ENCODE measurements around the gene DNAH10. TPM values are rescaled to one million over a fixed set of nuclear protein-coding genes. Genes with fewer than 3 reads are reported as not detected.

Gene DNAH10
- total RNA-seq, 1 experiment from 2014 or later, result 0.74 TPM

GRCh38 chr12:123935956-123936355 lies 173.9 kb downstream of the DNAH10 start:
- DNase-seq (ENCODE audit: low read depth), result no peak
- in situ Hi-C loops (cut with HindIII; ENCODE audit: low pct_unique_long_range_greater_than_20kb, low sequenced_read_pairs), result no loop called here

DNA sequence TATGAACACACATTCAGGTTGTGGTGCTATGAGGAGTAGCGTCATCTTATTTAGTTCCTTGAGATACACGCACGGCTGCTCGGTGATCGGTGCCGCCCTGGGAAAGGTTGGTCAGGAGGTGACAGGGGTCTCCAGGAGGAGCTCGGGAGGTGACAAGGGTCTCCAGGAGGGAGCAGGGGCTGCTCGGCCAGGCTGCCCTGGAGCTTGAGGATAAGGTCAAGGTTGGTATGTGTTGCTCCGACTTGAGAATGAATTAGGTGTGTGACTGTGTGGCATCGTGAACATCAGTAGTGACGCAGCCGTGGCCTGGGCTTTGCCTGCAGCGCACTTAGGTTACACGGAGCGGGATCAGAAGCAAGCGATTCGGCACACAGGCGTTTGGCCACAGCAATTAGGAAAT lies 174.4 kb downstream of the DNAH10 start:
- in situ Hi-C loops (cut with HindIII; ENCODE audit: low pct_unique_long_range_greater_than_20kb, low sequenced_read_pairs), result no loop called here

GRCh38 chr12:123936956-123937706 lies 175.0 kb downstream of the DNAH10 start:
- in situ Hi-C loops (cut with HindIII; ENCODE audit: low pct_unique_long_range_greater_than_20kb, low sequenced_read_pairs), result no loop called here

More for the DNA sequence above, 174.4 kb downstream of the DNAH10 start:
- no peak for DNase-seq (ENCODE audit: low read depth)

DNA sequence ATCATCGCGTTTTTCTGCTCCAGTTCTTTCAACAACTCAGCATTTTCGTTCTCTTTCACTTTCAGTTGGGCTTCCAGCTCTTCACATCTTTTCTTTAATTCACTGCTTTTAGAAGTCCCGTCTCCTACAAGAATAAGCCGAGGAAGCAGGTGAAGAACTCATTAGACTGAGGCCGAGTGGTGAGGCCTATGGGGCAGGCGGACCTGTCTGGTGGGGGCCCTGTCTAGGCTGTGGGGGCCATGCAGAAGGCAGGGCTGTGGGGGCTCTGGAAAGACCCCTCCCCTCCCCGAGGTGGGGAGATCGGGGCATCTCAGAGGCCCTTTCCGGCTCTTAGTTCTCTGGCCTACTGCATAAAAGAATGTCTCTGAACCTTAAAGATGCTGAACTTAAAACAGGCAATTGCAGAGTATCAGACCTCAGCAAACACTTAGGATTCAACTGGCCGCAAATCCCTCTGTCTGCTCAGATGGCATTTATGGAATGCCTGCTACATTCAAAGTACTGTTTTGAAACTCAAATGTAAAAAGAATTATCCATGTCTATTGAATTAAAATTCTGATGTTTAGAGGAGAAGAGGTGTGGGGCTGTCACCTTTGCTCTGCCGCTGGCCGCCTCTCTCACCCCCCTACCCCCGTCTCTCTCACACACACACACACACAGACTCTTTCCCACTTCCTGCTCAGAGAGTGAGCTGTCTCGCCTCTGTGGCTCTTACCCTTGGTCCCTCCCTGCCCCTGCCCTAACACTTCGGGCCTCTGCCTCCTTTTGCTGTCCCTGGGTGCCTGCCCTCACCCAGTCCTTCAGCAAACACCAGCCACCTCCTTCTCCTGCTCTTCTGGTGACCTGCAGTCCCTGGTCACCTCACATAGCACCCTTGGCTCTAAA lies 175.8 kb downstream of the DNAH10 start:
- in situ Hi-C loops (cut with HindIII; ENCODE audit: low pct_unique_long_range_greater_than_20kb, low sequenced_read_pairs), result no loop called here
- DNase-seq (ENCODE audit: low read depth), result no peak

More at GRCh38 chr12:123936956-123937706, 175.0 kb downstream of the DNAH10 start:
- DNase-seq (ENCODE audit: low read depth), result no peak

GRCh38 chr12:123938679-123939480 lies 176.8 kb downstream of the DNAH10 start:
- DNase-seq (ENCODE audit: low read depth), result no peak
- in situ Hi-C loops (cut with HindIII; ENCODE audit: low pct_unique_long_range_greater_than_20kb, low sequenced_read_pairs), result no loop called here

GRCh38 chr12:123939716-123940626 lies 177.9 kb downstream of the DNAH10 start:
- DNase-seq (ENCODE audit: low read depth), result no peak
- in situ Hi-C loops (cut with HindIII; ENCODE audit: low pct_unique_long_range_greater_than_20kb, low sequenced_read_pairs), result no loop called here

DNA sequence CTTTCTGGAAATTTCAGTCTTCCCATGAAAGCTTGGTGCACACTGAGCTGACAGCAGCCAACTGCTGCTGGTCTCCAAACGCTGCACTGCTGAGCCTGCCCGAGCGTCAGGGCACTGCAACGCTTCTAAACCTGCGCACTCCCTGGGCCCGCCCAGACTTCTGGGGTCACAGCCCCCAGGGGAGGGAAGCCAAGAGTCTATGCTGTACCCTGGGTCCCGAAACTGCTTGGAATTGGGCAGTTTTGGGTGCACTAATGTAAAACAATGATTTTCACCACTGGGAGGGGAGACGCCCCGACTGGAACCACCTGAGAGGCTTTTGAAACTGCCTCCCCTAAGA lies 178.5 kb downstream of the DNAH10 start:
- DNase-seq (ENCODE audit: low read depth), result no peak
- in situ Hi-C loops (cut with HindIII; ENCODE audit: low pct_unique_long_range_greater_than_20kb, low sequenced_read_pairs), result no loop called here

GRCh38 chr12:123941000-123941399 lies 178.9 kb downstream of the DNAH10 start:
- DNase-seq (ENCODE audit: low read depth), result no peak
- in situ Hi-C loops (cut with HindIII; ENCODE audit: low pct_unique_long_range_greater_than_20kb, low sequenced_read_pairs), result no loop called here

GRCh38 chr12:123941624-123942237 lies 179.6 kb downstream of the DNAH10 start:
- in situ Hi-C loops (cut with HindIII; ENCODE audit: low pct_unique_long_range_greater_than_20kb, low sequenced_read_pairs), result no loop called here
- no peak for DNase-seq (ENCODE audit: low read depth)

- in situ Hi-C loops (cut with HindIII; ENCODE audit: low pct_unique_long_range_greater_than_20kb, low sequenced_read_pairs), result no loop called here
- no peak for DNase-seq (ENCODE audit: low read depth)
Observed at GRCh38 chr12:123942238-123942653, 180.1 kb downstream of the DNAH10 start.

DNA sequence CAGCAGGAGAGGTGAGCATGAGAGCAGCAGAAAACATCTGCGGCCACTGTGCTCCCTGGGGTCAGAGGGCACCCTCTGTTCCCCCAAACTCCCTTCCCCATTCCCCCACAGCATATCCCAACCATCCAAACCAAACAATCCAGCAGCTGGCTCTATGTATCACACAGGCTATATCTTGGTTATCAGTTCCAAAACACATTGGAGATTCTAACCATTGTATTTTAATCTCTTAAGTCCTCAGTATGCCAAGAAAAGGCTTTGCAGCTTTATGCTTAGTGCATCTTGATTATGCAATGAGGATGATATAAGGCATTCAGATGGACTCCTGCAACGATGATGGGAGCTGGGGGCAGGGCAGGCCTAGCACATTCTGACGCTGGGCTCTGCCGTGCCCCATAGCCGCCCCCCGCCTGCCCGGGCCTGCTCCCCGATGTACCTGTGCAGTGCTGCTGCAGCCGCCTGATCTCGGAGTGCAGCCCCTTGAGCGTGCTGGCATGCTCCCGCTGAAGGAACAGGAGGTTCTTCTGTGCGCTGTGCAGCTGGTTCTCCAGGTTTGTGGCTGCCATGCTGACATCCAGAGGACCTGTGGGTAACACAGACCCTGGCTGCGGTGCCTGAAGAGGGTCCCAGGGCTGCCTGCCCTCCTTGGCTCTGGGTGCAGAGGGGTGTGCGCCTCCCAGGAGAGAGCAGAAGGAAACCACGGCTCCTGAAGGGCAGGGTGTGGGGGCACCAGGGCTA lies 181.0 kb downstream of the DNAH10 start:
- no peak for DNase-seq (ENCODE audit: low read depth)
- in situ Hi-C loops (cut with HindIII; ENCODE audit: low pct_unique_long_range_greater_than_20kb, low sequenced_read_pairs), result no loop called here

DNA sequence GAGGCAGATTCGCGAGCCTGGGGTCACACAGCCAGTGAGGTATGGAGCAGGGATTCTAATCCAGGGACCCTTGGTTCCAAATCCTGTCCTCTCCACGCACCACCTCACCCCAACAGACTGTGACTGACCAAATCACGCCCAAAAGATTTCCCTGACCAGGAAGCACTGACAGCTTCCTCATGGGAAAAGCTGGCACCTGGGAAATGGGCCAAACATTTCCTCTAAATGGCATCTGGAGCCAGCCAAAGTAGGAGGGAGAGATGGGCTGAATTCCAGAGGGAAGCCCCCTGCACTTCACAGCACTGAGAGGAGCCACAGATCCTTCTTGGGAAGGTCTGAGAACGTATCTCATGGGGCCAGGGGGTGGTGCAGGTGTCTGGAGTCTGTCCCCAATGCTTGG lies 181.7 kb downstream of the DNAH10 start:
- DNase-seq (ENCODE audit: low read depth), result no peak
- in situ Hi-C loops (cut with HindIII; ENCODE audit: low pct_unique_long_range_greater_than_20kb, low sequenced_read_pairs), result no loop called here

DNA sequence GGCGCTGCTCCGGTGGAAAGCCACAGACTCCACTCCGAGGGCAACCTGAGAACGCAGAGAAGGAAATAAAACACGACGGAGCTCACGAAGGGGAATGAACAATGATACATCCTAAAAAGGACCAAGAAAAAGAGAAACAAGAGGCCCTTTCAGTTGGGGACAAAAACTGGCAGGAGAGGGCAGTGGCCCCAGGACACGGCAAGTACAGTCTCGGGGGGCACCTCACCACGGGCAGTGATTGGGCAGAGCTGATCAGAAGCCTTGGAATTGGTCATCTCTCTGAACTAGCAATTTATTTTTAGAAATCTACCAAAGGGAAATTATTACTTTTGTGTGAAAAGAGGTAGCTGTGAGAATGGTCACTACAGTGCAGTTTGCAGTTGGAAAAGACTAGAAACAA lies 182.6 kb downstream of the DNAH10 start:
- DNase-seq (ENCODE audit: low read depth), result no peak
- in situ Hi-C loops (cut with HindIII; ENCODE audit: low pct_unique_long_range_greater_than_20kb, low sequenced_read_pairs), result no loop called here

DNA sequence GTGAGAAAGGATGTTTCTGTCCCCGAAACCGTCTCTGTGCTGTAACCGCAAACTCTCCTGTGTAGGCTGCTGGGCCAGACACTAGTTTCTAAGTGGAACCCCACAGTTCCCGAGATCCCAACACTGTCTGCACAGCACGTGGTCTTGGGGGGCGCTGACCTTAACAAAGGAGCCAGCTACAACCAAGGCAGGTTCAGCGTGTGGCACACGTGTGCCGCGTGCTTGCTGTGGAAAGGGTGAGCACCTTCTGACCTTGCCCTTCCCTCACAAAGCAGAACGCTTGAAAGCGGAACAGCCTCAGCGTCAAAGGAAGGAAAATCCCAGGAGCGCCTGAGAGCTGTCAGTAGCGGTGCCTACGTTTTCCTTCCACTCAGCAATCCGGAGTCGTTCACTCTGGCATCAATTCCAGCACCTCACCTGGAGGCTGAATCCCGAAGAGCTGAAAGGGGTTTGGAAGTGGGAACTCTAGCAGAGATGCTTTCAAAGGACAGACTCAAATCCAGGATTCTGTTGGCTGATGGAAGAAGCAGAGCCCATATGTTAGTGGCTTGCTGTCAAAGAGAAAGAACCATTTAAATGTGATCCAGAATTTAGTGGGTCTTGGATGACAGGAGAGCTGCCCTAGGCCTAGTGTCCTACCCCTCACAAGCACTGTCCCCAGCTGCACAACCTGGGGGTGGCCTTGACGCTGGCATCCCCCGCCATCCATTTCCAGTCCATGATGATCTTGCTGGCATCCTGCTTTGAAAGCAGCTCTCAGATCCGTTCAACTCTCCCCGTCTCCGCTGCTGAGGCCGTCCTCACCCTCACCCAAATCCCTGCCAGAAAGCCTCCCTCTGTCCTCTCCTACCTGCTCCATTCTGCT lies 183.4 kb downstream of the DNAH10 start:
- in situ Hi-C loops (cut with HindIII; ENCODE audit: low pct_unique_long_range_greater_than_20kb, low sequenced_read_pairs), result no loop called here
- DNase-seq (ENCODE audit: low read depth), result no peak

DNA sequence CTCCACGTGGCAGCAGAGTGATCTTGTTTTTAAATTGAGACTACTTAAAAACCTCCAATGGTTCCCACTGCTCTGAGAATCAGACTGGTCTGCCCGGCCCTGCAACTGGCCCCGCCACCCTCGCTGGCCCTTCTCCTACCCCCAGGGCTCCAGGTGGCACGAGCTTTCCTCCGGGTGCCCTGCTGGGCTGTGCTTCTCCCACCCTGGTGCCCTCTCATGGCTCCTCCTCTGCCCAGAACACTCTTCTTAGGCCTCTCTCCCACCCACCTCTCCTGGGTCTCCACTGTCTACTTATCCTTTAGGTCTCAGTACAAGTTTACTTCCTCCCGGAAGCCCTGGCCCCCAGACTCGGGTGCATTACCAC lies 184.0 kb downstream of the DNAH10 start:
- in situ Hi-C loops (cut with HindIII; ENCODE audit: low pct_unique_long_range_greater_than_20kb, low sequenced_read_pairs), result no loop called here
- no peak for DNase-seq (ENCODE audit: low read depth)
